PC-3 (cell line): ENCODE measurements around the gene TBX10. TPM values are rescaled to one million over a fixed set of nuclear protein-coding genes. Genes with fewer than 3 reads are reported as not detected.

Experiments
- ATAC-seq: fragments of 200-7000 bp; cut with Tn5 transposase; 2 replicates; pipeline ENCODE4 v1.9.1; 2020; ENCODE audit warnings: mild to moderate bottlenecking, moderate library complexity
- BruUV-seq: library from RNA; stranded (reverse); fragments of 400-500 nt; replicated peaks from 2 replicates; lab custom pipeline; 2021; lab: Mats Ljungman, UMichigan
- CTCF ChIA-PET: fragments of 300-600 bp; sonication (Branson Sonifier 250); formaldehyde crosslinking; loops from one replicate; lab custom pipeline; 2022; ENCODE audit warnings: antibody characterized with exemption; lab: Charles Lee
- POLR2A ChIA-PET: fragments of 300-600 bp; sonication (Branson Sonifier 250); formaldehyde crosslinking; loops from one replicate; lab custom pipeline; 2022; ENCODE audit warnings: antibody characterized with exemption; ENCODE audit not compliant: unreplicated experiment; lab: Charles Lee
- DNase-seq: peaks from one replicate; pipeline ENCODE4 v3.0.0-alpha.2; 2015
- H2AFZ ChIP-seq: fragments of 300-600 bp; sonication (generic); 2 replicates; pipeline ENCODE4 v1.6.0; 2016; ENCODE audit warnings: antibody characterized with exemption, low read length
- H3F3A ChIP-seq: fragments of 300-600 bp; sonication (generic); one replicate; pipeline ENCODE4 v1.6.0; 2017; ENCODE audit warnings: antibody characterized with exemption, low read length, control low read depth, mild to moderate bottlenecking; ENCODE audit not compliant: unreplicated experiment
- H3K27ac ChIP-seq: fragments of 300-600 bp; sonication (generic); 2 replicates; pipeline ENCODE4 v1.5.1; 2016; ENCODE audit warnings: mild to moderate bottlenecking, low read length
- H3K27me3 ChIP-seq: fragments of 300-600 bp; sonication (generic); 2 replicates; pipeline ENCODE4 v1.6.1; 2016; ENCODE audit warnings: low read length, mixed read lengths
- H3K36me3 ChIP-seq: fragments of 300-600 bp; sonication (generic); 2 replicates; pipeline ENCODE4 v1.6.1; 2016; ENCODE audit warnings: low read depth, mixed run types, low read length, mixed read lengths
- H3K4me1 ChIP-seq: fragments of 300-600 bp; sonication (generic); 2 replicates; pipeline ENCODE4 v1.5.1; 2016; ENCODE audit warnings: low read length; ENCODE audit not compliant: insufficient read depth
- H3K4me2 ChIP-seq: fragments of 300-600 bp; sonication (generic); 2 replicates; pipeline ENCODE4 v1.6.0; 2016; ENCODE audit warnings: low read length
- H3K4me3 ChIP-seq: fragments of 300-600 bp; sonication (generic); 2 replicates; pipeline ENCODE4 v1.5.1; 2016; ENCODE audit warnings: mild to moderate bottlenecking, low read length, mixed read lengths
- H3K79me2 ChIP-seq: fragments of 300-600 bp; sonication (generic); 2 replicates; pipeline ENCODE4 v1.6.1; 2017; ENCODE audit warnings: low read length, mixed read lengths
- H3K9ac ChIP-seq: fragments of 300-600 bp; sonication (generic); 2 replicates; pipeline ENCODE4 v1.6.0; 2016; ENCODE audit warnings: mild to moderate bottlenecking, low read length
- H3K9me2 ChIP-seq: fragments of 300-600 bp; sonication (generic); replicated peaks from 2 replicates; pipeline ENCODE4 v1.6.1; 2016; ENCODE audit warnings: mixed run types, low read length, mixed read lengths
- H3K9me3 ChIP-seq: fragments of 300-600 bp; sonication (generic); 2 replicates; pipeline ENCODE4 v1.6.1; 2016; ENCODE audit warnings: low read length, mixed read lengths
- H4K20me1 ChIP-seq: fragments of 300-600 bp; sonication (generic); 2 replicates; pipeline ENCODE4 v1.6.1; 2016; ENCODE audit warnings: low read length, mixed read lengths
- EZH2 ChIP-seq: fragments of 300-600 bp; sonication (generic); IDR thresholded peaks from one replicate; pipeline ENCODE4 v1.6.1; 2017; ENCODE audit warnings: antibody characterized with exemption, mild to moderate bottlenecking, low read length; ENCODE audit not compliant: unreplicated experiment
- EZH2phosphoT487 ChIP-seq: fragments of 300-600 bp; sonication (generic); IDR thresholded peaks from 2 replicates; pipeline ENCODE4 v1.6.1; 2018; ENCODE audit warnings: mild to moderate bottlenecking, antibody characterized with exemption, low read length, borderline replicate concordance
- intact Hi-C: fragments of 100-400 bp; cut with micrococcal nuclease; formaldehyde crosslinking; loops from 2 replicates; pipeline ENCODE4 v1.9.0; 2023
- total RNA-seq: library from RNA; depleted of rRNA; stranded (reverse); fragments of >200 nt; gene quantifications from 2 replicates; pipeline ENCODE4 v1.2.3, GENCODE V29; 2014
- TF ChIP-seq, protein P1 (sequence below): fragments of 300-600 bp; sonication (generic); conservative IDR thresholded peaks from 2 replicates; pipeline ENCODE4 v1.5.1; 2017; ENCODE audit warnings: antibody characterized with exemption, low read depth, mild to moderate bottlenecking, low read length

TBX10 gene
- total RNA-seq, 1 experiment from 2014 or later = not detected

DNA sequence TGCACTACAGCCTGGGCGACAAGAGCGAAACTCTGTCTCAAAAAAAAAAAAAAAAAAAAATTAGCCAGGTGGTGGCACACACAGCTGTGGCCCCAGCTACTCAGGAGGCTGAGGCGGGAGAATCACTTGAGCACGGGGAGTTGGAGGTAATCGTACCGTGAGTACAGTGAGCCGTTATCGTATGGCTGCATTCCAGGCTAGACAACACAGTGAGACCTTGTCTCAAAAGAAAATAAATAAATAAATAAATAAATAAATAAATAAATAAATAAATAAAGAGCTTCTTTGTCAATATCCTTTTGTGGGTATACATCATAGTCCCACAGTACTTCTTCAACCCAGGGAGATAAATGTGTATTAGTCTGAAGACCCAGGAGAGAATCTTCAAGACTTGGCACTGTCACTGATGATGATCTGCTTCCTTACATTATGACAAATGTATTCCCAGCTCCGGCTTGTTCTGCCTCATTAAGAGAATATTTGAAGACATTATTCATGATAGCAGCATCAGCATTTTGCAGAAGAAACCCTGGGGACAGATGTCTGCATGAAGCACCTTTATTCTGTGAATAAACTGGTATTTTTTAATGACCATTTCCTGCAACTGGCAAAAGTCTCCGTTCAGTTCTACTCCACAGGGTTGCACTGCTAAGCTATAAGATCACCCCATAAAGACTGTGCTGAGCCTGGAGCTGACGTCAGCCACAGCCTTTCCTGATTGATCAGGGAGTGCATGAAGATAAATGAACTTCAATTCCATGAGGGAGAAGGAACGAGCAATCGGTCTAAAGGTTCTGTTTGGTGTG lies 12.6 kb upstream of the TBX10 start:
- intact Hi-C loops = no loop called here
- Histone ChIP-seq H3F3A (peaks cover 2% of the 10 kb centered on the region), H3K27ac (no peak overlapping the region), H3K4me1 (peaks cover 8% of the 10 kb centered on the region), H3K36me3 (no peaks in the 10 kb centered on the region; the same call in 1 of the 2 replicates), H3K27me3 (no peaks in the 10 kb centered on the region), H4K20me1 (no peaks in the 10 kb centered on the region), H3K4me2 (no peak overlapping the region), H3K9ac (no peak overlapping the region), H3K79me2 (no peaks in the 10 kb centered on the region), H2AFZ (no peak overlapping the region), H3K9me2 (no peaks in the 10 kb centered on the region), H3K9me3 (0 out of 2 replicates have a peak, but pooled peaks cover 8% of the 10 kb centered on the region), H3K4me3 (no peak overlapping the region)
- DNase-seq = peak; percentile 10
- ChIA-PET CTCF (interaction anchor here (0.6 kb wide), 1 partner anchor 23 kb away, joined by 3 read pairs; the partner anchor contains the start of gene NUDT8), POLR2A (no interaction called here)
- no TSS peak for BruUV-seq
- 0 out of 2 replicates have a peak, but pooled peaks have one; percentile 16 for ATAC-seq
- TF ChIP-seq EZH2 (no peak), EZH2phosphoT487 (no peak)
- TF ChIP-seq, protein P1, sequence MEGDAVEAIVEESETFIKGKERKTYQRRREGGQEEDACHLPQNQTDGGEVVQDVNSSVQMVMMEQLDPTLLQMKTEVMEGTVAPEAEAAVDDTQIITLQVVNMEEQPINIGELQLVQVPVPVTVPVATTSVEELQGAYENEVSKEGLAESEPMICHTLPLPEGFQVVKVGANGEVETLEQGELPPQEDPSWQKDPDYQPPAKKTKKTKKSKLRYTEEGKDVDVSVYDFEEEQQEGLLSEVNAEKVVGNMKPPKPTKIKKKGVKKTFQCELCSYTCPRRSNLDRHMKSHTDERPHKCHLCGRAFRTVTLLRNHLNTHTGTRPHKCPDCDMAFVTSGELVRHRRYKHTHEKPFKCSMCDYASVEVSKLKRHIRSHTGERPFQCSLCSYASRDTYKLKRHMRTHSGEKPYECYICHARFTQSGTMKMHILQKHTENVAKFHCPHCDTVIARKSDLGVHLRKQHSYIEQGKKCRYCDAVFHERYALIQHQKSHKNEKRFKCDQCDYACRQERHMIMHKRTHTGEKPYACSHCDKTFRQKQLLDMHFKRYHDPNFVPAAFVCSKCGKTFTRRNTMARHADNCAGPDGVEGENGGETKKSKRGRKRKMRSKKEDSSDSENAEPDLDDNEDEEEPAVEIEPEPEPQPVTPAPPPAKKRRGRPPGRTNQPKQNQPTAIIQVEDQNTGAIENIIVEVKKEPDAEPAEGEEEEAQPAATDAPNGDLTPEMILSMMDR = no peak

DNA sequence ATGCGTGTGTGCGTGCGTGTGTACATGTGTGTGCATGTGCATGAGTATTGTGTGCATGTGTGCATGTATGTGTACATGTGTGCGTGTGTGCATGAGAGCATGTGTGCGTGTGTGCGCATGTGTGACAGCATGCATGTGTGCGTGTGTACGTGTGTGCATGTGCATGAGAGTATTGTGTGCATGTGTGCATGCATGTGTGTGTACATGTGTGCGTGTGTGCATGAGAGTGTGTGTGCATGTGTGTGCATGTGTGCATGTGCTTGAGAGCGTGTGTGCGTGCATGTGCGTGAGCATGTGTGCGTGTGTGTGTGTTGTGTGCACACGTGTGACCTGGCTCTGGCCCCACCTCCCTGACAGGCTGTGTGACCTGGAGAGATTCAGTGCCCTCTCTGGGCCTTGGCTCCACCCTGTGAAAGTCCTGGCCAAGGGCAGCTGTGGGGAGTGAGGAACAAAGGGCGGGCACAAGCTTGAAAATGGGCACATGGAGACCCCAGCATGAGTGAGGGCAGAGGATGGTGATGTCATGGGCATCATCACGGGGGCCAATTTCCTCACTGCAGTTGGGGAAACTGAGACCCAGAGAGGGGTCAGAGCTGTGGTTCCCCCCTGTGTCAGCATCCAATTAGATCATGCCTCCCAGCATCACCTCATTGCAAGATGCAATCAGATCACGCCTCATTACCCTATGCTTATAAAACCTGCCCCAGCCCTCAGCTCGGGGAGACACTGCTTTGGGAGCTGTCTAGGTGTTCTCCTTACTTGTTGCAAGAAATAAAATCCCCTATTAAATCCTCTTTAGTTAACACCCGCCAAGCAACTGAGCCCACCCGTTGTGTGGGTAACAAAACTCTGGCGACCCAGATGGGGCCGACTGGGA lies 10.3 kb upstream of the TBX10 start:
- no peaks in the 10 kb centered on the region for H3K9me2 ChIP-seq
- no peak overlapping the region for H2AFZ ChIP-seq
- ChIA-PET CTCF (no interaction called here), POLR2A (no interaction called here)
- no peaks in the 10 kb centered on the region for H3K36me3 ChIP-seq
- H3K4me3 ChIP-seq = no peak overlapping the region
- intact Hi-C loops = no loop called here
- H3K27me3 ChIP-seq = no peaks in the 10 kb centered on the region
- H3K4me2 ChIP-seq = no peak overlapping the region
- ATAC-seq (no peak), DNase-seq (no peak)
- no peak for TF ChIP-seq EZH2phosphoT487
- TF ChIP-seq EZH2 = no peak
- TF ChIP-seq, protein P1 = no peak
- no TSS peak for BruUV-seq
- no peaks in the 10 kb centered on the region for H3F3A ChIP-seq
- H3K9me3 ChIP-seq = no peaks in the 10 kb centered on the region
- no peaks in the 10 kb centered on the region for H3K4me1 ChIP-seq
- H3K27ac ChIP-seq = no peak overlapping the region
- H4K20me1 ChIP-seq = no peaks in the 10 kb centered on the region
- H3K9ac ChIP-seq = no peak overlapping the region
- H3K79me2 ChIP-seq = no peaks in the 10 kb centered on the region
